Aorta (tissue), 5 donors: ENCODE measurements around the gene TFPI. TPM values are rescaled to one million over a fixed set of nuclear protein-coding genes. Genes with fewer than 3 reads are reported as not detected.

Experiments used
- ATAC-seq: fragments of 200-7000 bp; cut with Tn5 transposase; one replicate; pipeline ENCODE4 v1.9.1; 2022; ENCODE audit warnings: moderate library complexity; ENCODE audit not compliant: low FRiP score
- DNase-seq, 2 donors: peaks; one replicate each; pipeline ENCODE4 v3.0.0-alpha.2; 2020
- H3K27ac ChIP-seq, 2 donors: one replicate each; pipeline ENCODE4 v1.5.1; 2013; ENCODE audit warnings: low read length in 2 of 2, mild to moderate bottlenecking in 2 of 2, moderate library complexity in 2 of 2, control low read depth in 1 of 2, inconsistent platforms in 1 of 2, low read depth in 1 of 2
- H3K27me3 ChIP-seq, 2 donors: one replicate each; pipeline ENCODE4 v1.6.1; 2013; ENCODE audit warnings: control low read depth in 1 of 2, low read length in 1 of 2, mild to moderate bottlenecking in 1 of 2, moderate library complexity in 1 of 2; ENCODE audit not compliant: insufficient read depth in 2 of 2, control insufficient read depth in 1 of 2
- H3K36me3 ChIP-seq, 2 donors: one replicate each; pipeline ENCODE4 v1.6.1; 2013; ENCODE audit warnings: control low read depth in 1 of 2, low read length in 1 of 2, mild to moderate bottlenecking in 1 of 2; ENCODE audit not compliant: insufficient read depth in 2 of 2, control insufficient read depth in 1 of 2
- H3K4me1 ChIP-seq, 2 donors: one replicate each; pipeline ENCODE4 v1.6.1; 2013; ENCODE audit warnings: low read length in 2 of 2, control low read depth in 1 of 2, mild to moderate bottlenecking in 1 of 2, moderate library complexity in 1 of 2; ENCODE audit not compliant: insufficient read depth in 2 of 2, control insufficient read depth in 1 of 2
- H3K4me3 ChIP-seq, 2 donors: one replicate each; pipeline ENCODE4 v1.5.1; 2013; ENCODE audit warnings: low read length in 2 of 2, control low read depth in 1 of 2, mild to moderate bottlenecking in 1 of 2
- H3K9me3 ChIP-seq: one replicate; pipeline ENCODE4 v1.6.1; 2013; ENCODE audit warnings: mild to moderate bottlenecking, low read length; ENCODE audit not compliant: control insufficient read depth
- WGBS, 2 donors: extraction: QIAGEN DNeasy Blood & Tissue Kit; methylation state at CpG; one replicate each; pipeline ENCODE4 v1.1.7; 2013; 5-methylcytosine and 5-hydroxymethylcytosine counted together
- intact Hi-C, 2 donors: fragments of 100-400 bp; cut with DNase I; formaldehyde crosslinking; loops; one replicate each; pipeline versions ENCODE4 v1.14.2 to v1.15.0; 2022
- polyA plus RNA-seq, 2 donors: library from polyadenylated mRNA; stranded (reverse); fragments of 200-250 nt; gene quantifications; one replicate each; pipeline ENCODE4 v1.2.3, GENCODE V29; 2013
- total RNA-seq, 2 donors: library from RNA; stranded (reverse); fragmentation: NEBNext Ultra II Directional; extraction: Animal tissue kit (Norgen Biotek cat#: 25700); gene quantifications; one replicate each; pipeline ENCODE4 v1.2.1, GENCODE V29; 2021
- donor health status: healthy with polysubstance abuse.
- donor health status: Bipolar disorder and iron deficiency.
- donor health status: DM: no; HTN: no; CAD: no.
- donor health status: DM: no; HTN: no; CAD: no.
- donor health status: DM: yes; HTN: yes; CAD: no.

Gene TFPI
- total and polyA plus RNA-seq, 4 donors: 20.5 to 135 (median 99.2) TPM

DNA sequence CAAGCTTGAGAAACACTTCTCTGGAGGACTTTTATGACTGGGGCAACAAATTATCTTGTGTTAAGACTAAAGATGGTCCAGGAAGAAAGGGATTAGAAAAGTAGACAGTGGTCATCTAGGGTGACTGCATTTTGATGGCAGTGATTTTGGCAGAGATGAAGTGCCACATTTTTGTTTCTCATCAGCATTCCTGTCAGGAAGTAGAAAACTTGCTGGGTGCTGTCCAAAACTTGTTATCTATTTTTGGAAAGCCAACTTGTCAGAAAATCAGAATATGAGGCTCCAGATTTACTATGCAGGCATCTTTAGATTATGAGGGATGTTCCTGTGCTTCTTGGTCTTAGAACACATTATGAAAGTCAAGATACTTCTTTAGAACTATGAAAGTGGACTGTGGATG, 77.2 kb downstream of the TFPI start:
- Histone ChIP-seq H3K36me3 (no peaks in the 10 kb centered on the region), H3K4me3 (no peak overlapping the region), H3K9me3 (no peaks in the 10 kb centered on the region), H3K27me3 (no peaks in the 10 kb centered on the region), H3K27ac (no peak overlapping the region), H3K4me1 (no peaks in the 10 kb centered on the region)
- intact Hi-C loops: no loop called here
- DNase-seq (no peak), ATAC-seq (no peak)

DNA sequence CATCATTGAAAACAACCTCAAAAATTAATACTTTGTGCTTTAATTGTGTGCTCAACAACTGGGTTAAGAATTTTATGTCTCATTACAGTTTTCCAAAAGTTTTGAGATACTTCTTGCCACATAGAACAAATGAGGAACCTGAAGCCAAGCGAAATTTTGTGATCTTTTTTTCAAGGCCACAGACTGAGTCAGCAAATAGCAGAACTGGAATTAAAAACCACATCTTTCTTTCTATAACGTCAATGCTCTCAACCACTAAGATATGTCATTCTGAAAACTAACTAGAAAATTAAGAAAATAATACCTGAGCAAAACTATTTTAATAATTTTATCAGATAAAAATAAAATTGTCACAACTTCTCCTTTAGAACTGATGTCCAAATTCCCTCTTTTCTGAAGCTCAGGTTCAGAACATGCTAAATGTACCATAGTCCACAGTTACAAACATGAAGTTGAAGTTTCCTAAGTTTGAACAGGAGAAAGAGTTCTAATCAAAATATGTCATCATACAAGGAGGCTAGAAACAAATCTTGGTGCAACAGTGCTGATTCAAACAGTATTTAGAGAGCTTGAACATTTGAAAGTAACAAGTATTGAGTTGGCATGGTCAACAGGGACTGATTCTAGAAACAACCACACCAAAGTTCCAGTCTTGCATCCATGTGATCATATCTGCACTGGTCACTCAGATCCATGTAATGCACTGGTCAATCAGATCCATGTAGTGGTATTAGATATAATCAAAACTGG, 78.6 kb downstream of the TFPI start:
- Histone ChIP-seq H3K4me1 (no peaks in the 10 kb centered on the region), H3K27me3 (no peaks in the 10 kb centered on the region), H3K27ac (no peak overlapping the region), H3K9me3 (no peaks in the 10 kb centered on the region), H3K36me3 (no peaks in the 10 kb centered on the region), H3K4me3 (no peak overlapping the region)
- intact Hi-C loops: no loop called here
- DNase-seq (no peak), ATAC-seq (no peak)
- WGBS, 2 donors: 32 to 62% methylated on average over 2 of the region's 2 CpGs

DNA sequence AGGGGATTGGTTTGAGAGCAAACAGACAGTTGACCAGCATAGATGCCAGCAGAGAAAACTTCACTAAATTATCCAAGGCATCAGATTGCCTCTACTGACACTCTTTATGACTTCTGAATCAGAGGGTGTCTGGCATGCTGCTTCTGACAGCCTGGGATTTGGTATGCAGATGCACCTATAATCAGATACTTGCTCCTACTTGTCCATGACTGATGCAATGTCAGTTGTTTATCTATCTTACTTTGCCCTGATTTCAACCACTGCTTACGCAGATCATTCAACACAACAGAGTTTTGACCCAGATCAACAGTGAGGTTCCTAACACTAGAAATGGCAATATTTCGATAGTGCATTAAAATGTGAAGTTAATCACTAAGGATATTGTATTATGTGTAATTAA, 83.5 kb downstream of the TFPI start:
- 97 to 98% methylated on average over 2 of the region's 2 CpGs for WGBS, 2 donors
- DNase-seq (no peak), ATAC-seq (no peak)
- H3K4me1 ChIP-seq: no peaks in the 10 kb centered on the region
- H3K27ac ChIP-seq: no peak overlapping the region
- H3K4me3 ChIP-seq: no peak overlapping the region
- no peaks in the 10 kb centered on the region for H3K9me3 ChIP-seq
- intact Hi-C loops: no loop called here
- H3K36me3 ChIP-seq: no peaks in the 10 kb centered on the region
- H3K27me3 ChIP-seq: no peaks in the 10 kb centered on the region

DNA sequence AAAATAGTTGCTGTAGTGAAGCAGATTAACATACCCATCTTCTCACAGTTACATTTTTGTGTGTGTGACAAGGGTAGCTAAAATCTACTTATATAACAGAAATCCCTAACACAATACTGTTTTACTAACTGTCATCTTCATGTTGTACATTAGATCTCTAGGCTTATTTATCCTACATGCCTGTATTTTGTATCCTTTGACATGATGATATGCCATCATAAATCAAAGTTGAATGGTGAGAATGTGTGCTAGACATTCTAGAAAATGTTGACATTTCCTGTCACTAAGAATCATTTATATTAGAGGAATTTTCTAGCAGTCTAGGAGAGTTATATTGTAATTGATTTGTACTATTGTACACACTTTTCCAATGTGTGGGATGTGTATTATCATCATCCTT, 84.7 kb downstream of the TFPI start:
- H3K4me3 ChIP-seq: no peak overlapping the region
- no peaks in the 10 kb centered on the region for H3K36me3 ChIP-seq
- no peaks in the 10 kb centered on the region for H3K27me3 ChIP-seq
- intact Hi-C loops: no loop called here
- H3K27ac ChIP-seq: no peak overlapping the region
- no peaks in the 10 kb centered on the region for H3K4me1 ChIP-seq
- ATAC-seq (no peak), DNase-seq (no peak)
- H3K9me3 ChIP-seq: no peaks in the 10 kb centered on the region

DNA sequence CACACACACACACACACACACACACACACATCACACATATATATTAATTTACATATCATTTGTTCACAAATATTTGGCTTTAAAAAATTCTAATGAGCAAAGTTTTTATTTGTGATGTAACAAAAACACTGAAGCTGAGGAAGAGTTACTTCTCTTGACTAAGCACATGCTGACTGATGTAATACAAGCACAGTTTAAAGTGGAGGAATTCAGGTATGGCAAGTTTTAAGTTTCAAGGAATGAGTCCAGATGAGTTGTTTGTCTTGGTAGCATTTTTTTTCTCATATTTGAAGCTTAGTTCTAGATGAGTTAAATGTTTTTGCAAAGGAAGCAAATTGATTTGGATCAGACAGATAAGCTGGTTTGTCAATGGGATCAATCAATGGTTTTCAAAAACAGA, 86.0 kb downstream of the TFPI start:
- Histone ChIP-seq H3K4me3 (no peak overlapping the region), H3K27ac (no peak overlapping the region), H3K9me3 (no peaks in the 10 kb centered on the region), H3K27me3 (no peaks in the 10 kb centered on the region), H3K4me1 (no peaks in the 10 kb centered on the region), H3K36me3 (no peaks in the 10 kb centered on the region)
- intact Hi-C loops: no loop called here
- no peak for DNase-seq
- no peak for ATAC-seq

DNA sequence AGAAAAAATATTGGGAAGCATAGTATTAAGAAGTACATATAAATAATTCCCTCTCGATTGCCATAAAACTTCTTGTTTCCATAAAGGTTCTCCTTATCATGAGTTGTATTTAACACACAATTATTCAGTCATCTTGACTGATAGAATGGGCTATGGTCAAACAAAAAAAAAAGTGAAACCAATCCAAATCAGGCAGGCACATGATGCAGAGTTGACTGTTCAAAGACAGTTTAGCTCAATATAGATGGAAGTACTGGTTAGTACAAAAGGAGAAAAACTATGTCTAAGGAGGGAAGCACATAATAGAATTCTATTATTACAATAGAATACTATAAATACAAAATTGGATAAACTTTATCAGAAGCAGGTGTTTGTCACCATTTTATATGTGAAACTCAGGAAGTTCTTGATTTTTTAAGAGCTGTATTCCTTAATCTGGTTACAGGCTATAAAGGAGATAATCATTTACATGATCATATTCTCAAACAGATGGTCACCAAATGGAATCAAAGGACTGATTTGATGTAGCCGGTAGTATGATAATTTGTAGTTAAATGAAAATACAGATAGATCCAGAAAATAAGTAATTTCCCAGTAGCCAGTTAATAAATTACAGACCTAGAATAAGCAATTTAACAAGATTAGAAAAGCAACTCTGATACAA, 88.0 kb downstream of the TFPI start:
- no peaks in the 10 kb centered on the region for H3K27me3 ChIP-seq
- H3K4me3 ChIP-seq: no peak overlapping the region
- intact Hi-C loops: no loop called here
- no peaks in the 10 kb centered on the region for H3K36me3 ChIP-seq
- no peak overlapping the region for H3K27ac ChIP-seq
- no peak for ATAC-seq
- no peaks in the 10 kb centered on the region for H3K9me3 ChIP-seq
- no peak for DNase-seq
- 73 to 77% methylated on average over 2 of the region's 2 CpGs for WGBS, 2 donors
- H3K4me1 ChIP-seq: no peaks in the 10 kb centered on the region

DNA sequence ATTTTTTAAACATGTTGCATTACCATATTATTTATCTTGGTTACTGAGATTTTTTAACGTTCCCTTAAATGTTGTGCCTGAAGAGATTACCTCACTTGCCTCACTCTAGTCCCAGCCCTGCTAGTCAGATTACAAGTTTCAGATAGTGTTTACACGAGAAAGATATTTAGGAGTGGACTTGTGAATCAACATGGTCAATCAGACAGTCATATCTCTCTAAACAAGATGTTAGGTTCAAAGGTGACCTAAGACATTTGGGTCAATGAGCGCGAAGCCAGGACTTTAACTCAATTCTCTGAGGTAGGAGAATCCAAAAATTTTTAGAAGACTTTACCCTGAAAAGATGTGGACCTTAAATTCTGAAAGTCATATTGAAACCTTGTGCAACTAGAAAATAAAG, 91.4 kb downstream of the TFPI start:
- H3K27ac ChIP-seq: no peak overlapping the region
- ATAC-seq (no peak), DNase-seq (no peak)
- no peaks in the 10 kb centered on the region for H3K4me1 ChIP-seq
- H3K36me3 ChIP-seq: no peaks in the 10 kb centered on the region
- intact Hi-C loops: no loop called here
- 34 to 39% methylated on average over 4 of the region's 4 CpGs for WGBS, 2 donors
- H3K9me3 ChIP-seq: no peaks in the 10 kb centered on the region
- no peaks in the 10 kb centered on the region for H3K27me3 ChIP-seq
- H3K4me3 ChIP-seq: no peak overlapping the region

DNA sequence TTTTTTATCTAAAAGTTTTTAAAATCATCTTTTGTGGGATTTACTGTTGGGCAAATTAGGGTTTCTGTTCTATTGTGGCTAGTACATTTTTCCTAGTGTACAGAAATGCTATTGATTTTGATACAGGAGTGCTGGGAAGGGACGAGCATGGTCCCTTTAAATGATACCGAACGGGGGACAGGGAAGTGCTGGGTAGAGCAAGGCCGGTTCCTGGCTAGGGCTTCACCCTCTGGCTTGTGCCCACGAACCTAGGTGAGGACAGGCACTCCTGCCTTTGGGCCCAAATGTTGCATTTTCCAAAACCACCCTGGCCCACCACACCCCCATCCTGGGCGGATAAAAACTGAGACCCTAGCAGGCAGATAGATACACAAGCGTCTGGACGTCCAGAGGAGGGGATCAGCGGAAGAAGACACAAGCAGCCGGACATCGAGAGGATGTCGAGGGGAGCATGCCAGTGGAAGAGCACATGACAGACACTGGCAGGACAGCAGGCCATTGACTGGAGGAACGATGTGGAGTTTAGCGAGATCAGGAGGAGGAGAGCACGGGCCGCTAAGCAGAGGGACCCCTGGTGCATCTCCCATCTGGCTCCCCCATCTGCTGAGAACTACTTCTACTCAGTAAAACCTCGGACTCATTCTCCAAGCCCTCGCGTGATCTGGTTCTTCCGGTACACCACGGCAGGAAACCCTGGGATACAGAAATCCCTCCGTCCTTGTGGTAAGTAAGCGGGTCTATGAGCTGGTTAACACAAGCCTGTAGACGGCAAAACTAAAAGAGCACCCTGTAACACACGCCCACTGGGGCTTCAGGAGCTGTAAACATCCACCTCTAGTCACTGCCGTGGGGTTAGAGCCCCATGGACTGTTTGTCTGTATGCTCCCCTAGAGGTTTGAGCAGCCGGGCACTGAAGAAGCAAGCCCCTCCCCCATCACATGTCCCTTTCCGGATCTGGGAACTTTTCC, 92.7 kb downstream of the TFPI start:
- peak; percentile 63 for DNase-seq
- H3K4me1 ChIP-seq: no peaks in the 10 kb centered on the region
- H3K27ac ChIP-seq: no peak overlapping the region
- no peaks in the 10 kb centered on the region for H3K36me3 ChIP-seq
- H3K27me3 ChIP-seq: no peaks in the 10 kb centered on the region
- peak; percentile 67 for ATAC-seq
- H3K4me3 ChIP-seq: no peak overlapping the region
- intact Hi-C loops: no loop called here
- H3K9me3 ChIP-seq: no peaks in the 10 kb centered on the region
- WGBS, 2 donors: 70 to 73% methylated on average over 28 of the region's 28 CpGs
